K562 (cell line): Measurements from ENCODE around the gene FBXW9. TPM values are rescaled to one million over a fixed set of nuclear protein-coding genes. Genes with fewer than 3 reads are reported as not detected.

Experiments used
- CREB1 ChIP-seq, 2 experiments: sonication (generic) in 1 of 2; formaldehyde crosslinking in 1 of 2; IDR thresholded peaks; 2 replicates each; pipeline versions ENCODE4 v1.6.1 to v1.8.0; 2012 to 2022; ENCODE audit warnings: inconsistent platforms in 1 of 2, mild to moderate bottlenecking in 1 of 2, missing genetic modification reagents in 1 of 2, moderate library complexity in 1 of 2
- E2F6 ChIP-seq, 2 experiments: IDR thresholded peaks; 2 replicates each; pipeline ENCODE4 v1.6.1; 2011; ENCODE audit warnings: borderline replicate concordance in 1 of 2, control low read depth in 1 of 2, low read depth in 1 of 2, low read length in 1 of 2, mild to moderate bottlenecking in 1 of 2, mixed read lengths in 1 of 2, moderate library complexity in 1 of 2; ENCODE audit not compliant: insufficient read depth in 1 of 2, insufficient read length in 1 of 2, poor library complexity in 1 of 2, severe bottlenecking in 1 of 2; ENCODE audit errors: extremely low read depth in 1 of 2
- LEF1 ChIP-seq: fragments of 450-650 bp; IDR thresholded peaks from 2 replicates; pipeline ENCODE4 v1.6.1; 2016; ENCODE audit warnings: mild to moderate bottlenecking
- MYC ChIP-seq, 2 experiments: fragments of 250-450 bp in 1 of 2; sonication (Bioruptor Pico) in 1 of 2; IDR thresholded peaks; 2 replicates each; pipeline versions ENCODE4 v1.5.1 to v1.6.1; 2012 to 2021; ENCODE audit warnings: low read depth in 2 of 2, borderline replicate concordance in 1 of 2, improper control_type of control experiment in 1 of 2, low read length in 1 of 2, mild to moderate bottlenecking in 1 of 2, moderate library complexity in 1 of 2
- RBM25 ChIP-seq: fragments of 200-400 bp; formaldehyde crosslinking; IDR thresholded peaks from 2 replicates; pipeline ENCODE4 v1.6.1; 2018; ENCODE audit warnings: low read length, low read depth, moderate library complexity; ENCODE audit not compliant: severe bottlenecking
- REST ChIP-seq, 2 experiments: fragments of 450-650 bp; formaldehyde crosslinking in 1 of 2; IDR thresholded peaks; 2 replicates each; pipeline versions ENCODE4 v1.4.0 to v1.6.1; 2014 to 2020; ENCODE audit warnings: mild to moderate bottlenecking in 2 of 2, borderline replicate concordance in 1 of 2, low read depth in 1 of 2
- SP2 ChIP-seq: IDR thresholded peaks from 2 replicates; pipeline ENCODE4 v1.6.1; 2011; ENCODE audit warnings: mild to moderate bottlenecking, low read depth, low read length, moderate library complexity; ENCODE audit not compliant: poor library complexity, severe bottlenecking; ENCODE audit errors: extremely low read depth
- polyA plus RNA-seq, 8 experiments: library from polyadenylated mRNA; depleted of rRNA in 4 of 8; stranded (reverse) in 5 of 8; unstranded in 3 of 8; fragments of >200 nt; fragmentation: Nextera tagmentation in 2 of 8; fragmentation: Illumina TruSeq in 1 of 8; extraction: Ambion mirVana in 2 of 8; extraction: Trizol in 1 of 8; gene quantifications; 2 replicates each; pipeline versions ENCODE4 v1.2.1 to v1.2.3, GENCODE V29; 2011 to 2014; ENCODE audit warnings: inconsistent platforms in 1 of 8, missing spikeins in 1 of 8
- total RNA-seq, 7 experiments: library from RNA; depleted of rRNA in 6 of 7; stranded (reverse); fragments of >200 nt in 6 of 7; fragmentation: Illumina TruSeq in 2 of 7; extraction: Trizol in 2 of 7; gene quantifications; 2 replicates each; pipeline versions ENCODE4 v1.2.1 to v1.2.3, GENCODE V29; 2011 to 2021; ENCODE audit warnings: low replicate concordance in 1 of 7

FBXW9 gene
- total and polyA plus RNA-seq, 9 of the 15 experiments (the other 6 are each of a cell fraction or from before 2014, with no cell fraction given) = 0.23 to 21.7 (median 6.2) TPM

GRCh38 chr19:12722566-12723380 lies 26.3 kb upstream of the FBXW9 start (continued):
- TF ChIP-seq E2F6 (IDR thresholded peaks at IDR 0.05; ENCODE audit: borderline replicate concordance in 1 of 2, extremely low read depth in 1 of 2, insufficient read depth in 1 of 2, insufficient read length in 1 of 2, low read depth in 1 of 2, low read length in 1 of 2, poor library complexity in 1 of 2, severe bottlenecking in 1 of 2) (peak; percentile 47 to 53), SP2 (peak; percentile 94), MYC (IDR thresholded peaks at IDR 0.05; ENCODE audit: low read depth, low read length) (peak; percentile 91), MYC (CRISPR knock-in tag; IDR thresholded peaks at IDR 0.05; ENCODE audit: borderline replicate concordance, low read depth) (peak; percentile 74), REST (IDR thresholded peaks at IDR 0.05; ENCODE audit: borderline replicate concordance) (peak; percentile 94), REST (CRISPR knock-in tag; IDR thresholded peaks at IDR 0.05; ENCODE audit: low read depth) (no peak), RBM25 (peak; percentile 3), CREB1 (IDR thresholded peaks at IDR 0.05) (0 out of 2 replicates have a peak, but pooled peaks have one; percentile 34), CREB1 (CRISPR knock-in tag; IDR thresholded peaks at IDR 0.05) (no peak), LEF1 (peak; percentile 80)
